HG02623 (cell line): ENCODE data around the gene LONRF3.

ENCODE experiments used
- ATAC-seq: cut with Tn5 transposase; IDR thresholded peaks from one replicate; pipeline ENCODE4 v1.9.1; 2021; ENCODE audit warnings: moderate library complexity; ENCODE audit not compliant: unreplicated experiment

Gene LONRF3

GRCh38 chrX:118974088-118974907 is at the start of gene LONRF3:
LONRF3 (plus strand) TSS chrX:118974618; CDS start chrX:118974781, 163 bp downstream.
- ATAC-seq = no peak

DNA sequence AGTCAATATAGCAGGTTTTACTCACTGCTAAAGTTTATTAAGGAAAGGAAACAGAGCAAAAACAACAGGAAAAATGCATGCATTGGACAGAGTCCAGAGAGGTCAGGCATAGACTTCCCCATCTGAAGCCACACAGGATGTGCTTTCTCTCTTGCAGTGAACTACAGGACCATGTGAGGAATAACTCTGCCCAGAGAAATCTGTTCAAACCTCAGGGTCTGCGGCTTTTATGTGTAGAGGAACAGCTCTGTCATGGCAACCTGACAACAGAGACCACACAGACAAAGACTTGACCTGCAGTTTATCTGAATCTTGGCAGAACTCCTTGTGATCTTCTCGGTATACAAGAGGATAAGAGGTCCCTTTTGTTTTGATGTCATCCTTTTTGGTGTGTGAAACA is 46.3 kb upstream of the LONRF3 start:
- no peak for ATAC-seq

DNA sequence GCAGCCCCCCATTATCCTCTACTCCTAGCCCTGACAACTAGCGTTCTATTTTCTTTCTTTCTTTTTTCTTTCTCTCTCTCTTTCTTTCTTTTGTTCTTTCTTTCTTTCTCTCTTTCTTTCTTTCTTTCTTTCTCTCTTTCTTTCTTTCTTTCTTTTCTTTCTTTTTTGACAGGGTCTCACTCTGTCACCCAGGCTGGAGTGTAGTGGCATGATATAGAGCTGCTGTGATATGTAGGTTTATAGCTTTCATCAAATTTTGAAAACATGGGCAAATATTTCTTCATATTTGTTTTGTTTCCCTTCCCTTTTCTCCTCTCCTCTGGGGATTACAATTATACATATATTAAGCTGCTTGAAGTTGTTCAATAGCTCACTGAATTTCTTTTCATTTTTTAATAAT is 39.1 kb upstream of the LONRF3 start:
- ATAC-seq = no peak

DNA sequence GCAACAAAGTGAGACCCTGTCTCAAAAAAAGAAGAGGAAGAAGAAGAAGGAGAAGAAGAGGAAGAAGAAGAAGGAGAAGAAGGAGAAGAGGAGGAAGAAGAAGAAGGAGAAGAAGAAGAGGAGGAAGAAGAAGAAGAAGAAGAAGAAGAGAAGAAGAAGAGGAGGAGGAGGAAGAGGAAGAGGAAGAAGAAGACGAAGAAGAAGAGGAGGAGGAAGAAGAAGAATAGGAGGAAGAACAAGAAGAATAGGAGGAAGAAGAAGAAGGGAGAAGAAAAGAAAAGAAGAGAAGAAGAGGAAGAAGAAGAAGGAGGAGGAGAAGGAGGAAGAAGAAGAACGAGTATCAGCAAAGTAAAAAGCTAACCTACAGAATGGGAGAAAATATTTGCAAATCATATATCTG is 33.3 kb upstream of the LONRF3 start:
- no peak for ATAC-seq

- ATAC-seq = no peak
Observed at GRCh38 chrX:118943102-118943501, 31.3 kb upstream of the LONRF3 start.

DNA sequence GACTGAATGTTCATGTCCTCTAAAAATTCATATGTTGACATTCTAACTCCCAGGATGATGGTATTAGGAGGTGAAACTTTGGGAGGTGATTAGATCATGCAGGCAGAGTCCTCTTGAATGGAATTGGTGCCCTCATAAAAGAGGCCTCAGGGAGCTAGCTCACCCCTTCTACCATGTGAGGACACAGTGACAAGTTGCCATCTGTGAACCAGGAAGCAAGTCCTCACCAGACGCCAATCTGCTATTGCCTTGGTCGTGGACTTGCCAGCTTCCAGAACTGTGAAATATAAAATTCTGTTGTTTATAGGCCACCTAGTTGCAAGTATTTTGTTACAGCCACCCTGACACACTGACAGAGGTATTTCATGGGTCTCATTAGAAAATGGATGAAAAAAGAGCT is 28.5 kb upstream of the LONRF3 start:
- no peak for ATAC-seq

DNA sequence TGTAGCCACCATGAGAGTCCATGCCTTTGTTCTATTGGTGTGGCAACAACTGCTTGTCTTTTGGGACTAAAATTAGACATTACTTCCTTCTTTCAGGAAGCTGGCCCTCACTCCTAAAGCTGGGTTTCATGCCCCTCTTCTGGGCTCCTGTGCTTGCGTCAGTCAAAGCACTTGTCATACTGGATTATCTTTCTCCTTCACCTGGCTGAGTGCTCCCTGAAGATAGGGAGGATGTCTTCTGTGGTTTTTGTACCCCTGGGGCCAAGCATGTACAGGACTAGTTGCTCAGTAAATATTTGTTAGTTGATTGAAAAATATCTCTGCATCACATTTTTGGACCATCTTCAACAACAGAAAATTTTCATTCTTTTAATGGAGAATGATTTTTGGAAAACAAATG is 26.1 kb upstream of the LONRF3 start:
- ATAC-seq = no peak

DNA sequence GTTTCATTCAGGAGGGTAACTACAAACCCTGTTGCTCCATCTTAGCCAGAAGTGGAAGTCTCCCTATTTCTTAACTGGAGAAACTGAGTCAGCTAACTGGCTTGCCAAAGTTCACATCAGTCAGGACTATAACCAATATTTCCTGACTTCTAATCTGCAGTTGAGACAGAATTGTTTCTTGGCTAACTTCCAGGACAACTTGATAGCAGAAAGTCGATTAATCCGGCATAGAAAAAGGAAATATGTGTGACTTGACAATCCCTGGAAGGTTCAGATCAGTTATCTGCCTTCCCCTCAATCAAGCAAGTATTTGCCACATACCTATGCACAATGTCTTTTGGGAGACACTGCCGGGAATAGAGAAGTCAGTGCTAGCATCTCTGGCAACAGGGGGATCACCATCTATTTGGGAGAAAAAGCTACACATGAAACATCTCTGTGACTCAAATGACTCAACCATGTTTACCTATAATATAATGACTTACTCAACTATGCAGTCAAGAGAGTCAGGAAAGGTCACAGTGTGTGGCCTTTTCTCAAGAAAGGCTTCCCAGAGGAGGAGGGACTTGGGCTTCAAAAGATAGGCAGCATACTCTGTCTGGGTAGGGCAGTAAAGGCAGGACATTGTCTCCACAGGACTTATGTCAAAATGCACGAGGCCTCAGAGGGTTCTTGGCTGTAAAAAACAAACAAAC is 12.4 kb upstream of the LONRF3 start:
- no peak for ATAC-seq

GRCh38 chrX:118963159-118963558 is 11.3 kb upstream of the LONRF3 start:
- no peak for ATAC-seq

DNA sequence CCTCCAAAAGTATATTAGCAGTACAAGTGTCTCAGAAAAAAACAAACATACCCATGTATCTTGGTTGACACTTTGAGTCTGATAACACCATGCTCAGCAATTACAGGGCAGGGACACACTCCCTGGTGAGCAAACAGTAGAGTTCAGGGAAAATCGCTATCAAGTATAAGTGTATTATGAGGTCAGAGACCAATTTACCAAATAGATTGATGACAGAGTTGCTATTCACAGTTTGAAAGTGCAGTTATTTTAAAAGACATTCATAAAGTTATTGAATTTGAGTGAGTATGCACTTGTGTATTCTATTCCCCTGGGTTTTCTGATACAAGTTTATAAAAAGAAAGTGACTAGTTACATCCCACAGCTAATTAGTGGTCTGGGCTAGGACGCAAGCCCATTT is 10.2 kb upstream of the LONRF3 start:
- no peak for ATAC-seq

DNA sequence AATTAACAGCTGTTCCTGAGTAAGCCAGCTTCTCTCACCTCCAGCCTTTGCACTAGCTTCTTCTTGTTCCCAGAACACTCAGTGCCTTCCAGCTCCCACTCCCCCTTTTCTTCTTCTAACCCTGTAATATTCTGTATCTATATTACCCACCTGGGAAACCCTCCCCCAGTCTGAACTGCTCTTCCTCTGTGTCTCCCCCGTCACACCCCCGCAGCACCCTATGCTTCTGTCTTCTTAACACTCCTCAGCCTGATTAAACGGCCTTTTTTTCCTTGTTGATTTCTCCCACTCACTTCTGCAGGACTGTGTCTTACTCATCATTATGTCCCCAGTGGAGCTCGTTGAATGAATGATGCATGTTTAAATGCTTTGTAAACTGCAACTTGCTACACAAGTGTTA is 9.0 kb upstream of the LONRF3 start:
- ATAC-seq = no peak

DNA sequence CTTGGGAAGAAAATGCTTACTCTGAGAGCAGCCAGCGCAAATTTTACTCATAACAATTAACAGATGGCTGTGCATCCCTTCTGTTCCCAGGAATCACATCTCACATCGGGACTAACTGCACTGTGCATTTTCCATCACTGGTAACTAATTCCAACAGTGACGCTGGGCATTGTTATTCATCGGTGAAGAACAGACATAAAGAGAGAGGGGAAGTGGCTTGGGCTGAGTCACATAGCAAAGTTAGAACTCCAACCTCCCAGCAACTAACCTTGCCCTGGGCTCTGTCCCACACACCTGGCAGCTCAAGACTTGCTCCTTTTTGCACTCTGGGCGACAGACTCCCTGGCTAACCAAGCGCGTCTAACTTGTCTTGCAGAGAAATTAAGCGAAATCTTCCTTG is 6.4 kb upstream of the LONRF3 start:
- no peak for ATAC-seq

GRCh38 chrX:118971552-118971951 is 2.9 kb upstream of the LONRF3 start:
- ATAC-seq = no peak

GRCh38 chrX:118973389-118974087 is 880 bp upstream of the LONRF3 start:
- no peak for ATAC-seq

DNA sequence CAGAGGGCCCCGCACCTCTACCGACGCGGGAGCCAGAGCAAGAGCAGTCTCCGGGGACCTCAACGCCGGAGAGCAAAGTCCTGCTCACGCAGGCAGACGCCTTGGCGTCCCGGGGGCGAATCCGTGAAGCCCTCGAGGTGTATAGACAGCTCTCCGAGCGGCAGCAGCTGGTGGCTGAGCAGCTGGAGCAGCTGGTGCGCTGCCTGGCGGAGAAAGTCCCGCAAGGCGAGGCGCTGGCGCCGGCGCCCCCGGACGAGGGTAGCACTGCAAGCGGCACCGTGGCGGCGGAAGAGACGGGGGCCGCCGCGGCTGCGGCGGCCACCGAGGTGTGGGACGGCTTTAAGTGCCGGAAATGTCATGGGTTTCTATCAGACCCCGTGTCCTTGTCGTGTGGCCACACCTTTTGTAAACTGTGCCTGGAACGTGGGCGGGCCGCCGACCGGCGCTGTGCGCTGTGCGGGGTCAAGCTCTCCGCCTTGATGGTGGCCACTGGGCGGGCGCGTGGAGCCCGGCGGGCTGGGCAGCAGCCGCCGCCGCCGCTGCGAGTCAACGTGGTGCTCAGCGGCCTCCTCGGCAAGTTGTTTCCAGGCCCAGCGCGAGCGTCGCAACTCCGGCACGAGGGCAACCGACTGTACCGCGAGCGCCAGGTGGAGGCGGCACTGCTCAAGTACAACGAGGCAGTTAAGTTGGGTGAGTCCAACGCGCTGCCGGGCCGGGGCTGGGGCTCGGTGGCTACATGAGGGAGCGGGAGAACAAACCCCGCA is 672 bp downstream of the LONRF3 start:
- no peak for ATAC-seq

DNA sequence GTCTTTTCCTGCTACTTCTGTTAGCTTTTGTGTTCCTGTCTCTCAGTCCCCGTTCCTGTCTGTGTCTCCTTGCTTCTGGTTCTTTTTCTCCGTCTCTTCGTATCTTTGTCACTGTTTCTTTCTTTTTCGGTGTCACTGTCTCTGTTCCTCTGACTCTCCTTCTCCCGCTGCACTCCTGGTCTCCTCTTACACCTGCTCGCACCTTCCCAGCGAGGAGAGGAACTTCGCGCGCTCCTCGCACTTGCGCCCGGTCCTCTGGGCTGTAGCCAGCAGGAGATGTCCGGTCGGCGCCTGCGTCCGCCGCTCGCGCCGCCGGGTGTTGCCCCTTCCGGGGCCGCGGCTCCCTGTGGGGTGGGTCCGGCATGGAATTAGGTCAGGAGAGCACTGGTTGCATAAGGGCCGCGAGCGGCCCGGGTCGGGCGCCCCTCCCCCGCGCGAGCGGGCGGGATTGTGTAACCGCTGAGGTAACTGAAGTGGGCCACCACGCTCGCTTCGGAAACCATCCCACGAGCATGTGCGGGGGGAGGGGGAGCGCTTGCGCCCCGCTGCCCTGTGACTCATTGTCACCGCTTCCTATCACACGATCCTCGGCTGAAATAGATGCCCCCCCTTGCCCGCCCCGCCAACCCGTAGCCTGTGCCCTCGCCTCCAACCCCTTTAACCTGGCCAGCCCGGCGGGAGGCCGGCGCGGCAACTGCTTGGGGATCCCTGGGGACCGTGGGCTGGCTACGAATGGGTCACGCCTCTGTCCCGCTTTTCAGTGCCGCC is 1.6 kb downstream of the LONRF3 start:
- no peak for ATAC-seq

- ATAC-seq = no peak
Observed at GRCh38 chrX:118976599-118977340, 2.4 kb downstream of the LONRF3 start.

GRCh38 chrX:118977424-118977823 is 3.0 kb downstream of the LONRF3 start:
- ATAC-seq = no peak

DNA sequence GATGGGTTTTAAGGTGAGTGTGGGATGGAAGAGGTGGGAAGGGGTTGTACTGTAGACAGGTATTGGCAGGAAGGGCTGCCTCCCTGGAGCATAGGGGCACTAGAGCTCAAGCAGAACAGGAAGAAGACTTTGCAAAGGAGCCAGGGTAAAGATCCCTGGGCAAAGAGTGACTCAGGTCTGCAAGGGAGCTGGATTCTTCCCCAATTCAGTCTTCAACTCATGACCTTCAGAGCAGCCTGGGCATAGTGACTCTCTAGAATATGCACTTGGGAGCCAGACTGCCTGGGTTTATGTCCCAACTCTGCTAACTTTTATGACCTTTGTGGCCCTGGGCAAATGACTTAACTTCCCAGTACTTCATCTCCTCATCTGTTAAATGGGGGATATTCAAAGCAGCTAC is 4.0 kb downstream of the LONRF3 start:
- no peak for ATAC-seq

GRCh38 chrX:118980761-118981160 is 6.3 kb downstream of the LONRF3 start:
- ATAC-seq = no peak
